OCI-LY1 (cell line): ENCODE results near the gene LCE5A.

ENCODE experiments used
- H2AFZ ChIP-seq: fragments of 200-600 bp; sonication (generic), shearing (Covaris generic); 2 replicates; pipeline ENCODE4 v1.6.0; 2014; ENCODE audit warnings: antibody characterized with exemption, mild to moderate bottlenecking, low read length
- H3F3A ChIP-seq: fragments of 200-600 bp; sonication (generic), shearing (Covaris generic); 2 replicates; pipeline ENCODE4 v1.6.0; 2014; ENCODE audit warnings: mild to moderate bottlenecking, antibody characterized with exemption, low read length, moderate library complexity; ENCODE audit not compliant: insufficient read depth
- H3K27ac ChIP-seq: fragments of 200-600 bp; sonication (generic); 2 replicates; pipeline ENCODE4 v1.5.1; 2014; ENCODE audit warnings: low read length, mixed run types, mild to moderate bottlenecking, low read depth; ENCODE audit not compliant: poor library complexity, severe bottlenecking
- H3K27me3 ChIP-seq: fragments of 200-600 bp; sonication (generic); 2 replicates; pipeline ENCODE4 v1.6.0; 2014; ENCODE audit warnings: antibody characterized with exemption, mild to moderate bottlenecking, low read length, moderate library complexity; ENCODE audit not compliant: insufficient read depth
- H3K36me3 ChIP-seq: fragments of 200-600 bp; sonication (generic); 2 replicates; pipeline ENCODE4 v1.6.1; 2014; ENCODE audit warnings: mild to moderate bottlenecking, antibody characterized with exemption, low read length, moderate library complexity, mixed read lengths; ENCODE audit not compliant: insufficient read depth
- H3K4me1 ChIP-seq: fragments of 200-600 bp; sonication (generic); 2 replicates; pipeline ENCODE4 v1.5.1; 2014; ENCODE audit warnings: mild to moderate bottlenecking, low read length, moderate library complexity; ENCODE audit not compliant: insufficient read depth, severe bottlenecking
- H3K4me2 ChIP-seq: fragments of 200-600 bp; sonication (generic), shearing (Covaris generic); 2 replicates; pipeline ENCODE4 v1.6.1; 2014; ENCODE audit warnings: low read length
- H3K4me3 ChIP-seq: fragments of 200-600 bp; sonication (generic); 2 replicates; pipeline ENCODE4 v1.5.1; 2014; ENCODE audit warnings: low read length, low read depth, mild to moderate bottlenecking, mixed read lengths; ENCODE audit not compliant: poor library complexity, severe bottlenecking
- H3K79me2 ChIP-seq: fragments of 200-600 bp; shearing (Covaris generic); 2 replicates; pipeline ENCODE4 v1.6.1; 2016; ENCODE audit warnings: mixed run types, low read length, mixed read lengths; ENCODE audit not compliant: insufficient read depth
- H3K9ac ChIP-seq: fragments of 200-600 bp; sonication (generic), shearing (Covaris generic); 2 replicates; pipeline ENCODE4 v1.6.1; 2014; ENCODE audit warnings: mild to moderate bottlenecking, low read length, mixed read lengths
- H3K9me2 ChIP-seq: fragments of 200-600 bp; sonication (generic), shearing (Covaris generic); 2 replicates; pipeline ENCODE4 v1.6.1; 2014; ENCODE audit warnings: low read depth, mild to moderate bottlenecking, low read length, mixed read lengths
- H3K9me3 ChIP-seq: fragments of 200-600 bp; shearing (Covaris generic); 2 replicates; pipeline ENCODE4 v1.6.1; 2014; ENCODE audit warnings: low read length, mixed read lengths
- H4K20me1 ChIP-seq: fragments of 200-600 bp; sonication (generic), shearing (Covaris generic); 2 replicates; pipeline ENCODE4 v1.6.0; 2016; ENCODE audit warnings: mild to moderate bottlenecking, low read length; ENCODE audit not compliant: insufficient read depth
- EZH2 ChIP-seq: fragments of 200-600 bp; sonication (generic), shearing (Covaris generic); IDR thresholded peaks from 2 replicates; pipeline ENCODE4 v1.8.0; 2017; ENCODE audit warnings: borderline replicate concordance, mixed run types, mild to moderate bottlenecking, antibody characterized with exemption, low read length, moderate library complexity, mixed read lengths
- TF ChIP-seq, protein P1 (sequence below): fragments of 200-600 bp; sonication (generic), shearing (Covaris generic); IDR thresholded peaks from 2 replicates; pipeline ENCODE4 v1.5.1; 2017; ENCODE audit warnings: mild to moderate bottlenecking, antibody characterized with exemption, low read length, moderate library complexity, mixed read lengths

The LCE5A gene

GRCh38 chr1:152511596-152511995, 993 bp downstream of the LCE5A start:
- Histone ChIP-seq H3K27me3 (no peaks in the 10 kb centered on the region; the same call in 1 of the 2 replicates), H3K9me2 (no peaks in the 10 kb centered on the region), H4K20me1 (no peaks in the 10 kb centered on the region), H3K36me3 (no peaks in the 10 kb centered on the region), H3K4me1 (no peaks in the 10 kb centered on the region), H2AFZ (no peak overlapping the region), H3K4me3 (no peak overlapping the region), H3K79me2 (no peaks in the 10 kb centered on the region), H3K4me2 (no peak overlapping the region), H3K9me3 (no peaks in the 10 kb centered on the region), H3K9ac (no peak overlapping the region), H3K27ac (no peak overlapping the region), H3F3A (no peaks in the 10 kb centered on the region)
- TF ChIP-seq EZH2 = no peak
- TF ChIP-seq, protein P1, sequence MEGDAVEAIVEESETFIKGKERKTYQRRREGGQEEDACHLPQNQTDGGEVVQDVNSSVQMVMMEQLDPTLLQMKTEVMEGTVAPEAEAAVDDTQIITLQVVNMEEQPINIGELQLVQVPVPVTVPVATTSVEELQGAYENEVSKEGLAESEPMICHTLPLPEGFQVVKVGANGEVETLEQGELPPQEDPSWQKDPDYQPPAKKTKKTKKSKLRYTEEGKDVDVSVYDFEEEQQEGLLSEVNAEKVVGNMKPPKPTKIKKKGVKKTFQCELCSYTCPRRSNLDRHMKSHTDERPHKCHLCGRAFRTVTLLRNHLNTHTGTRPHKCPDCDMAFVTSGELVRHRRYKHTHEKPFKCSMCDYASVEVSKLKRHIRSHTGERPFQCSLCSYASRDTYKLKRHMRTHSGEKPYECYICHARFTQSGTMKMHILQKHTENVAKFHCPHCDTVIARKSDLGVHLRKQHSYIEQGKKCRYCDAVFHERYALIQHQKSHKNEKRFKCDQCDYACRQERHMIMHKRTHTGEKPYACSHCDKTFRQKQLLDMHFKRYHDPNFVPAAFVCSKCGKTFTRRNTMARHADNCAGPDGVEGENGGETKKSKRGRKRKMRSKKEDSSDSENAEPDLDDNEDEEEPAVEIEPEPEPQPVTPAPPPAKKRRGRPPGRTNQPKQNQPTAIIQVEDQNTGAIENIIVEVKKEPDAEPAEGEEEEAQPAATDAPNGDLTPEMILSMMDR = no peak

DNA sequence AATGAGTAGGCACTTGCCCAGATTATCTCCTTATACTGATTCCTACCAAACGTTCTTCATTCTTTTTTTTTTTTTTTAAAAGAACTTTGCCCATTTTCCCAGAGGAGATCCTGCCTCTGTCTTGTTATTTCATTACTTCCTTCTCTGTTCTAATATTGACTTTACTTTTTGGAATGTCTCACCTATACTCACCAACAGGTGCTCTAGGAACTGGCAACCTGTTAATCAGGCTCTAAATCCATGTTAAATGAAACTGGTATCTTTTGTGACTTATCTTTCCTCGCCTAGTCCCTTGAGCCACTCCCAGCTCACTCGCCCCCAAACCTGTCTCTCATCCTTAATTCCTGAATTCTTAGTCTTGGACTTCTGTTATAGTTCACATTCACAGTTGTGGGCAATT, 2.5 kb downstream of the LCE5A start:
- TF ChIP-seq EZH2 = no peak
- TF ChIP-seq, protein P1 = no peak
- Histone ChIP-seq H3K9ac (no peak overlapping the region), H3K4me1 (no peaks in the 10 kb centered on the region), H2AFZ (no peak overlapping the region), H3K4me3 (no peak overlapping the region), H3K36me3 (no peaks in the 10 kb centered on the region), H4K20me1 (no peaks in the 10 kb centered on the region), H3K27me3 (no peaks in the 10 kb centered on the region; the same call in 1 of the 2 replicates), H3F3A (no peaks in the 10 kb centered on the region), H3K4me2 (no peak overlapping the region), H3K27ac (no peak overlapping the region), H3K79me2 (no peaks in the 10 kb centered on the region), H3K9me3 (no peaks in the 10 kb centered on the region), H3K9me2 (no peaks in the 10 kb centered on the region)

DNA sequence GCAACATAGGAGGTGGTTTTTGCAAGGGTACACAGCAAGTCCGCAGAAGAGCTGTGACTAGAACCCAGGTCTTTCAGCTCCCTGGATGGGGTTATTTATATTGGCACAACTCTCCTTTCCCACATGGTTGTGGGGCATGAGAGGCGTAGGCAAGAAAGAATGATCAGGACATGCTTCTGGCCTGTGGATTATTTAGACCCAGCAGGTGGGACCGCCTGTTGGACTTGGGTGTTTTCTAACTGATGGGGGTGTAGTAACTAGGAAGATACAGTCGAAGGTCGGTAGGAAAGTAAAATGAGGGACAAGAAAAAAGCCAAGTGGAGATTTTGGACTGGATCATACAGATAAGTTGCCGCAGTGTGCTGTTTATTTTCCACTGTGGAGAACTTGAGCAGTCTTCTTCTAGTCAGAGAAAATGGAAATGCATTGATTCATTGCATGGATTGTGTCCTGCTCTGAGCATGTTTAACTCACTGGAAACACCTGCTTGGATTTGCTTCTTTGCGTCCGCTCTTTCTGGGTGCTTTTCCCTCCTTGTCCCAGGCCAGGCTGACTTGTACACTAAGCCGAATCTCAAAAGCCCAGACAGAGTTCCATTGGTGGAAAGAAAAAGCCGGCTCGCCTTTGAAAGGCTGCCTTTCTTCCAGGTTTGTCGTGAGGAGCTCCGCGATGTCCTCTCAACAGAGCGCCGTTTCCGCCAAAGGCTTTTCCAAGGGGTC, 4.3 kb downstream of the LCE5A start:
- Histone ChIP-seq H3K9me2 (no peaks in the 10 kb centered on the region), H3K36me3 (no peaks in the 10 kb centered on the region), H3K4me2 (no peak overlapping the region), H3F3A (no peaks in the 10 kb centered on the region), H2AFZ (no peak overlapping the region), H3K4me1 (no peaks in the 10 kb centered on the region), H3K79me2 (no peaks in the 10 kb centered on the region), H3K27me3 (no peaks in the 10 kb centered on the region; the same call in 1 of the 2 replicates), H3K4me3 (no peak overlapping the region), H3K9me3 (no peaks in the 10 kb centered on the region), H3K27ac (no peak overlapping the region), H3K9ac (no peak overlapping the region), H4K20me1 (no peaks in the 10 kb centered on the region)
- TF ChIP-seq, protein P1 = no peak
- no peak for TF ChIP-seq EZH2
